ENCODE data around the gene IFNL1. TPM values are rescaled to one million over a fixed set of nuclear protein-coding genes. Genes with fewer than 3 reads are reported as not detected.

The IFNL1 gene
- total and polyA plus RNA-seq, 9 of the 15 experiments (the other 6 are each of a cell fraction or from before 2014, with no cell fraction given), result not detected

GRCh38 chr19:39284032-39284431 lies 12.2 kb upstream of the IFNL1 start:
- no TSS peak for BruUV-seq (replicated peaks)
- Histone ChIP-seq H4K20me1 (replicated peaks; ENCODE audit: control insufficient read depth, insufficient read depth, low read length) (no peaks in the 10 kb centered on the region), H3K4me1 (replicated peaks in 1 of 2; ENCODE audit: control insufficient read depth in 2 of 2, insufficient read depth in 2 of 2, low read length in 2 of 2) (no peaks in the 10 kb centered on the region), H3K27me3 (ENCODE audit: control insufficient read depth in 2 of 2, insufficient read depth in 2 of 2, low read length in 2 of 2) (0 out of 5 replicates have a peak, but pooled peaks cover 0 to 3% of the 10 kb centered on the region in 2 experiments), H3K27ac (ENCODE audit: extremely low read depth, low read depth, low read length) (no peak overlapping the region), H3K36me3 (ENCODE audit: control insufficient read depth, insufficient read depth, low read length) (no peaks in the 10 kb centered on the region), H3K9ac (ENCODE audit: insufficient read depth in 1 of 2, low read depth in 2 of 2, low read length in 2 of 2) (no peak overlapping the region), H3K9me3 (replicated peaks; ENCODE audit: control insufficient read depth, insufficient read depth, low read depth, low read length) (no peaks in the 10 kb centered on the region; the same call in 1 of the 2 replicates), H3K79me2 (ENCODE audit: control insufficient read depth, insufficient read depth, low read length) (no peaks in the 10 kb centered on the region), H3K4me3 (no peak overlapping the region), H3K9me1 (ENCODE audit: control insufficient read depth, insufficient read depth, low read length) (no peaks in the 10 kb centered on the region), H3K4me2 (ENCODE audit: insufficient read depth, low read length) (no peak overlapping the region), H2AFZ (ENCODE audit: low read depth, low read length) (no peak overlapping the region)
- ATAC-seq (no peak), FAIRE-seq (no peak), DNase-seq (ENCODE audit: extremely low read depth in 1 of 4, low spot score in 3 of 4) (no peak)
- in situ Hi-C loops (cut with MboI) (no loop called here), intact Hi-C loops (cut with micrococcal nuclease) (no loop called here)
- CTCF ChIA-PET (ENCODE audit: low intra/inter-chr PET ratio), result interaction anchor here (0.6 kb wide), 1 partner anchor 244 kb away, joined by 9 read pairs; no protein-coding TSS in a partner anchor
- 16% methylated on average over 1 of the region's 1 CpG for WGBS (ENCODE audit: insufficient coverage, low coverage, missing lambda C conversion rate)
- POLR2A ChIA-PET, result no interaction called here
- TF ChIP-seq TCFL5 (CRISPR knock-in tag; conservative IDR thresholded peaks at IDR 0.05) (no peak), BRD9 (IDR thresholded peaks at IDR 0.05; ENCODE audit: low read depth, partially characterized antibody) (no peak), SREBF2 (CRISPR knock-in tag; IDR thresholded peaks at IDR 0.05) (no peak), ZNF23 (CRISPR knock-in tag; IDR thresholded peaks at IDR 0.05) (no peak), ZNF717 (CRISPR knock-in tag; IDR thresholded peaks at IDR 0.05) (no peak), PREB (CRISPR knock-in tag; IDR thresholded peaks at IDR 0.05) (no peak), ZNF77 (CRISPR knock-in tag; IDR thresholded peaks at IDR 0.05) (no peak), RBBP5 (IDR thresholded peaks at IDR 0.05; ENCODE audit: borderline replicate concordance, insufficient read depth, low read length, poor library complexity, severe bottlenecking) (no peak), MAFK (IDR thresholded peaks at IDR 0.05; ENCODE audit: low read length) (no peak), RNF2 (IDR thresholded peaks at IDR 0.05) (no peak), ZFP30 (CRISPR knock-in tag; IDR thresholded peaks at IDR 0.05; ENCODE audit: borderline replicate concordance) (no peak), ZNF124 (CRISPR knock-in tag; IDR thresholded peaks at IDR 0.05) (no peak)
- TF ChIP-seq, protein P1, sequence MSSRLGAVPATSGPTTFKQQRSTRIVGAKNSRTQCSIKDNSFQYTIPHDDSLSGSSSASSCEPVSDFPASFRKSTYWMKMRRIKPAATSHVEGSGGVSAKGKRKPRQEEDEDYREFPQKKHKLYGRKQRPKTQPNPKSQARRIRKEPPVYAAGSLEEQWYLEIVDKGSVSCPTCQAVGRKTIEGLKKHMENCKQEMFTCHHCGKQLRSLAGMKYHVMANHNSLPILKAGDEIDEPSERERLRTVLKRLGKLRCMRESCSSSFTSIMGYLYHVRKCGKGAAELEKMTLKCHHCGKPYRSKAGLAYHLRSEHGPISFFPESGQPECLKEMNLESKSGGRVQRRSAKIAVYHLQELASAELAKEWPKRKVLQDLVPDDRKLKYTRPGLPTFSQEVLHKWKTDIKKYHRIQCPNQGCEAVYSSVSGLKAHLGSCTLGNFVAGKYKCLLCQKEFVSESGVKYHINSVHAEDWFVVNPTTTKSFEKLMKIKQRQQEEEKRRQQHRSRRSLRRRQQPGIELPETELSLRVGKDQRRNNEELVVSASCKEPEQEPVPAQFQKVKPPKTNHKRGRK (tag; IDR thresholded peaks at IDR 0.05), result no peak
